Epithelial cell of prostate (primary cell): ENCODE measurements around the gene BPGM.
A peak's percentile ranks its signal among the peaks of the same experiment; 100 is the strongest.

Experiments used
- DNase-seq: peaks from one replicate; pipeline ENCODE4 v3.0.0-alpha.2; 2011; ENCODE audit warnings: low read depth, low spot score
- H3K27ac ChIP-seq: fragments of 450-650 bp; 2 replicates; pipeline ENCODE4 v1.5.1; 2017; ENCODE audit warnings: mild to moderate bottlenecking

The BPGM gene

DNA sequence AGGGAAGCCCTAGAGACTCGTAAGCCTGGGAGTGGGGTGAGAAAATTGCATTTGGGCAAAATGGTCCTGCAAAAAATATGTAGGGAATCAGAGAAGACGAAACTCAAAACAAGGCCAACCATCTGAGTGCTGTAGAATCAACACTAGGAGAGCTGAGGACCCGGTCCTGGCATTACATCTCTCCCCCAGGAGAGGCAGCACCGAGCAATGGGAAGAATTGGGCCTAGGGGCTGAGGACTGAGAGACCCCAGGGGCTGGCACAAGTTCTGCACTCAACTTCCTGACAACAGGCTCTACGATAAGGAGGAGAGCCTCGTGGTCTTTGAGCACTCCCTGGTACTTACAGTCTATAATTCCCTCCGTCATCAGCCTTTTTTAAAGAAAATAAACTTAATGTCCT lies 47.6 kb downstream of the BPGM start:
- no peak for DNase-seq
- H3K27ac ChIP-seq, result no peak overlapping the region

DNA sequence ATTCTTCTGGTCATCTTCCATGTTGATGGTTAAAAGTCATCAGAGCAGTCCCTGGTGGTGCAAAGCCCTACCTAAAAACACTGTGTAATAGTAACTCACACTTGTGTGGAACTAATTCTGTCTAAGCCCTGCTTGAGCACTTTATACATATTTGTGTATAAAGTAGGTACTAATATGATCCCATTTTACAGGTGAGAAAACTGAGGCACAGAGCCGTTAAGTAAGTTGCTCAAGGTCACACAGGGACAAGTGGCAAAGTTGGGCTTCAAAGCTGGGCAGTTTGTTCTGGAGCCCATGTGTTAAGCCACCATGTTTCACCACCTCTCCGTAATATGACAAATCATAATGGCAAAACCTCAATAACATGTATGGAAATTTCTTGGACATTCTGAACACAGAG lies 48.1 kb downstream of the BPGM start:
- no peak overlapping the region for H3K27ac ChIP-seq
- no peak for DNase-seq

DNA sequence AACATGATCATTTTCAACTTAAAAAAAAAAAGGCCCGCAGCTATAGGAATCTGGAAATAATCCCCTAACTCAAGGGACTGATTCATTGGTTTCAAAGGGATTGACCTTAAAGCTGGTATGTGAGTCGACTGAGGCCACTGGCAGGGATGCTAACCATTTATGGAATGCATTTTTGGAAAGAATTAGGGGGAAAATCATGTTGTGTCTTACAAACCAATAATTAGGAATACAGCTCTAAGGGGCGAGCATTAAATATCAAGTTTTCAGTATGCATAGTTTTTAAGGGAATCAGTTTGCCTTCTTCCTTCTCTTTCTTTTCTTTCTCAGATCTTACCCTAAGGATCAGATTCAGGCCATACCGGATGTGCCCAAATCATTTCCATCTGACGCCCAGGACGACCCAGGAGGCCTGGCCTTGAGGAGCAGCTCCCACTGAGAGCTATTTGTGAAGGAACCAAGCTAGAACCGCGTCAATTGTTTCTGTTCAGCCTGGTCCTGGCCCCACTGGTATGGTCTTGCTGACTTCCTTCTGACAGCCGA lies 48.7 kb downstream of the BPGM start:
- H3K27ac ChIP-seq, result no peak overlapping the region
- DNase-seq, result no peak

DNA sequence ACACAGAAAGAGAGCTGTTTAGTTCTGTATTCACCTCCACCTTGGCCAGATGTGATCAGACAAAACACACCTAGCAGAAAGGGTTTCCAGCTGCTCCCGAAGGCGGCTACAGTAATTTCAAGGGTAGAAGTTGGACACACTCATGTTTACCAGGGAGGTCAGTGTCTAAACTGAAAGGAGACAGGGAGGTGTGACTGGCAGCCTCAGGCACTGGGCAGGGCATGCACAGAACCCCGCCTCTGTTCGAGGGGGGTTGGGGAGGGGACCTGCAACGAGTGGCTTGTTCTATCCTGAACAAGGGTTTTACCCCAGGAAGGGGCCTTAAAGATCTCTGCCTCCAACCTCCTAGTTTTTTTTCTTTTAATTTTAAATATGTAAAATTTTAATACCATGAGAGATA lies 49.6 kb downstream of the BPGM start:
- no peak overlapping the region for H3K27ac ChIP-seq
- DNase-seq, result no peak

DNA sequence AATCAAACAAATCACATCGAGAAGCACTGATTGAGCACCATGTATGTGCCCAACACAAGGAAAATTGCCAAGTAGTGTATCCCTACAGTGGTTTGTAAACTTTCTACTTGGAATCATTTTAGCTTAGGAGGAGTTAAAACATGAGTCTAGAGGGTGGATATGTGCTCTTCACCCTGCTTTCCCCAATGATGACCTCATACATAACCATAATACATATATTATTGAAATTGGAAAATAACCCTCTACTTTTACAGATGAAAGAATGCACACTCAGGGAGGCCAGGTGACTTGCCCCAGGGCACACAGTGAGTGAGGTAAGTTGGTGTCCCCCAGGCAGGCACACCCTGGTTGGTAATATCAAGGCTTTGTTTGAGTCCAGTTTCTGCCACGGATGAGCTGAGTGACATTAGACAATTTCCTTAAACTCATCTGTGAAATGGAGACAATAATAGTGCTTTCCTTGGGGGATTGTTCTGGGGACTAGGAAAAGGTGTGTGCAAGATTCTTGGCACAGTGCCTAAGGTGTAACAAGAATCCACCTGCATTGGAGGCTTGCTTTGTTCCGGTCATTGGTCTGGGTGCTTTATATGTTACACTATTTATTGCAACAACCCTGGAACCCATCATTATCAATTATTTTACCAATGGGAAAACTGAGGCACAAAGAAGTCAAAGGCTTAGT lies 50.7 kb downstream of the BPGM start:
- no peak overlapping the region for H3K27ac ChIP-seq
- no peak for DNase-seq

DNA sequence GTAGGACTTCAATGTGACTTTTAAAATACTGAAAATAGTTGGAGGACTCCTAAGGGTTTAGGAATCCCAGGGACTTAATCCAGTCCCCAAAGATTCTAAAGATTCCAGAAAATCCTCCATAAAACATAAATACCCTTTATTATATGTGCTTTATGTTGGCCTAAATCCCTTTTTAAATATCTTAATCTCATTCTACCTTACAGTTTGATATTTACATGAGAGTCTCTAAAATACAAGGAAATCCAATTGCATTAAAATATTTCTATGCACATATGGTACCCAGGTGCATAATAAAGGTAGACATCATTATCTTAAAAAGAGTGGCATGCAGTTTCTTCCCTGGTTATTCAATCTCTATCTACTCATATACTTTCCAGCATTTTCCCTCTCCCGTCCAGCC lies 51.8 kb downstream of the BPGM start:
- DNase-seq, result no peak
- H3K27ac ChIP-seq, result no peak overlapping the region

DNA sequence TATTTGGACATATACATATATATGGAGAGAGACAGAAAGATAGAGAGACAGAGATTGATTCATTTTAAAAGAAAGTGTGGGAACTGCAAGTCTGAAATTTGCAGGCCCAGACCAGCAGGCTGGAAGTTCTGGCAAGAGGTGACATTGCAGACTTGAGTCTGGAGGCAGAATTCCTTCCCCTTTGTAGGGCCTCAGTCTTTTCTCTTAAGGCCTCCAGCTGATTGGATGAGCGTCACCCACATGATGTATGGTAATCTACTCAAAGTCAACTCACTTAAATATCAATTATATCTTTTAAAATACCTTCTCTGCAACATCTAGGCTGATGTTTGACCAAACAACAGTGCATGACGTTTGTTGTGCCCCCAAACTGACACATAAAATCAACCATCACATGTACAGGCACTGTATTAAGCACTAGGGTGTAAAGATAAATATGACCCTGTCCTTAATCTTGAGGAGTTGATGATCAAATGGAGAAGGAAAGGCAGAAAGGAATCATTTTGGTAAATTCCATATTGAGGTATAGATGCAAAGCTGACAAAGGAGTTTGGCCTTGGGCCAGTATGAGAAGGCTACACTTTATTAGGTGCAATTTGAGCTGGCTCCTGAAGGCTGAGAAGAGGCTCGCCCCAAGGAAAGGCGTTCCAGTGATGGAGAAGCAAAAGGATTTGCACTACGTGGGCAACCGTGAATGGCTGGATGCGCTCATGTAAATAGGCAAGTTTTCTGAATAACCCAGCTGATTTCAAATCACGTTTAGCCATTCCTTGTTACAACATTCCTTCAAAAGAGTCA lies 52.6 kb downstream of the BPGM start:
- no peak overlapping the region for H3K27ac ChIP-seq
- no peak for DNase-seq

DNA sequence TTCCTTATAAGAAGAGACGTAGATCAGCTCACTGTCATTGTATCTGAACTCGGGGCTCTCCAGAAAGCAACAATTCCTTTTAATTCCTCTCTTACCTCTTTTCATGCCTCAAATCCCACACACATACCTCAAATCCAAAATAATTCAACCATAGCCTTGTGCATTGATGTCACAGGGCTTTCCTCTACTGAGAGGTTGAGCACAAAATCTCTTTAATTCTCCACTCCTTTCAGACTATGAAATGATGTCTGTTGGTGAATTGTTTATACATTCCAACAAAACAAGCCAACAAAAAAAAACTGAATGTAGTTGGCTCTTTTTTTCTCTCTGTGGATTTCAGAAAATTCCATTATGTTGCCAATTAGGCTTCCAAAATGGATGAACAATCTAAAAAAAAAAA lies 53.2 kb downstream of the BPGM start:
- DNase-seq, result no peak

DNA sequence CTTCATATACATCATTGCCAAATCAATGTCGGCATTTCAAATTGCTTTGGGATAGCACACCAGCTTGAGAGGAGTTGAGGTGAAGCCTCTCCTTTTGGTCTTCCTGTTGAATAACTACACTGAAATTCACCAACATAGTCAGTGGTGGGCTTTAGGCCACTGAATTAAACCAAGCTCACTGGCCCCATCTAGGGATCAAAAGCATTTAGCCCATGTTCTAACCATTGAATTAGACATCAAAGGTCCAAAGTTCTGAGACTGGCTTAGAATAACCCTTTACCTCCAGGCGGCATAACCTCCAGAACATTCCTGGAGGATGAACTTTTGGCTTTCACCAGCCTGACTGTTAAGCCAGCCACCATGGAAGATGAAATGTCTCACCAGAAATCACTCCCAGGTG lies 54.6 kb downstream of the BPGM start:
- DNase-seq, result no peak
- H3K27ac ChIP-seq, result no peak overlapping the region

More for the DNA sequence above, 53.2 kb downstream of the BPGM start:
- no peak overlapping the region for H3K27ac ChIP-seq

DNA sequence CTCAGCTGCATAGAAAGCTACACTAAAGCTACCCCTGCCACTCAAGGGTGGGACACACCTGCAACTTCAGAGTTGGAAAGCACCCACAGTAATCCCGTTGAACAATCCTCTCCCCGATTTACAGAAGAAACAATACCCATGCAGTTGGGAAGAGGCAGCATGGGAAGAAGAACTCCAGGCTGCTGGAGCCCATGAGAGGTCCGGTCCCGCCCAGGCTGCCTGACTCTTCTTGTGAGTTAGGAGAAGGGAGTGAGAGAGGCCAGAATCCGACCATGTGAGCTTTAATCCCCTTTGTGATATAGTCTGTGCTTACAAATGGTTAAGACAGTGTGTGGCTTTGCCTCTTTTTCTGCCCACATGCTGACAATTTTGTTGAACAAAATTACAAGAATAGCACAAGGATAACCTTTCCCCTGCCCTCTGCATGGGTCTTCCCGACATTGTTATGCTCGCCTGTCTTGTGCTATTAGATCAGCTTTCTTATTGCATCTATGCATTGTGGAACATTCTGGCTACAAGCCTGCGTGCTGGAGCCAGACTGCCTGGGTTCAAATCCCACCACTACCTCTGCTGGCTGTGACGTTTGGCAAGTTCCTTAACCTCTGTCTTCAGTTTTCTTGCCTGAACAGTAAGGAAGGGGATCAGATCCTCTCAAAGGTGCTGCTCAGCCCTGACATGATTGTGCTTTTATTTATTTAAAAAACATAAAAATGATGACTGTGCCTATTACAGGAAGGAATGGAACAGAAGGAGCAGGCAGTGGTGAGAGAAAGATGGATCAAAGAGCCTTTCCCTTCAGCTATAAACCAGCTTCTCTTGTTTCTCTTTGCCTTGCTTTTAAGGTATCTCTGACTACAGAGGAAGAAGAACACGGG lies 56.0 kb downstream of the BPGM start:
- H3K27ac ChIP-seq, result no peak overlapping the region
- no peak for DNase-seq

DNA sequence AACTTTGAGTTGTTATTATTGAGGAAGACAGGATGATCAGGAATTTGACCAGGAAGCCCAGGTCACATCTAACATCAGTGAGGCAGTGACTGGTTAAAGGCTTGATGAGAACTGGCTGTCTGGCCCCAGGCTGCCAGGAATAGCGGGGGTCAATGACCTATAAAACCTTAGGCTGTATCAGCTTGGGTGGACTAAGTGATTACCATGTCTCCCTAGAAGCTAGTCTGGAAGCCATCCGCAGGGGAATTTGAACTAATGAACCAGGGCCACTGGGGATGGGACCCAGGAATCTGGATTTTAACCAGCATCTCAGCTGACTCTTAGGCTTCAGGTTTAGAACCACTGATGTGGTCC lies 56.6 kb downstream of the BPGM start:
- DNase-seq, result no peak
- no peak overlapping the region for H3K27ac ChIP-seq

DNA sequence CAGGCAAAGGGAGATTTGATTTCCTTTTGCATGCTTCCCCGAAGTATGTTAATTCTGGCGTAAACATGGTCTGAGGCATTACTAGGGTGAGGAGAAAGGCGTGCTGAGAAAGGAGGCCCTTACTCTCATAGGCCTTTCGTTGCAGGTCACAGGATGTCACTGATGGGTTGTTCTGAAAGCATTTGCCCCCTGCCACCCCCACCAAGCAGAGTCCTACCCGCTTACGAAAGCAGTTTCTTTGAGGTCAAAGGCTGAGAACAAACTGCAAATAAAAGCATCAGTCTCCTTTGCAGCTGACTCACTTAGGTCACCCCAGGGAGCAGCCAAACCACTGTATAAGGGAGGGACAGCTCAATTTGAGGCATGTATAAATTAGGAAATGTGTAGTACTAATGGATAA lies 57.1 kb downstream of the BPGM start:
- H3K27ac ChIP-seq, result no peak overlapping the region
- no peak for DNase-seq

DNA sequence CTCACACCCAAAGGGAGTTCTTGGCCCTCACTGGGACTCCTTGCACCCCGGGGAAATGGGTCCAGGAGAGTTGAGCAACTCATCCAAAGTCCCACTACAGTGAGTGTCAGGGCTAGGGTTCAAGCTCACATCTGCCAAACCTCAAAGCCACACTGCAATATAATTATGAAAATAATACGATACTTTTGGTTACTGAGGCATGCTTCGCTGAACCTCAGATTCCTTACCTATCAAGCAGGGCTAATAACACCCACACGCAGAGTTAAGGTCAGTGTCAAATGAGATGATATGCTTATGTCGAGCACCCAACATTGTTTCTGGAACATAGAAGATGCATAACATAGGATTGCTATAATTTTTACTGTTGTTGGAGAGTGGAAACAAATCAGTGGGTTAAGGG lies 58.2 kb downstream of the BPGM start:
- no peak overlapping the region for H3K27ac ChIP-seq
- no peak for DNase-seq

DNA sequence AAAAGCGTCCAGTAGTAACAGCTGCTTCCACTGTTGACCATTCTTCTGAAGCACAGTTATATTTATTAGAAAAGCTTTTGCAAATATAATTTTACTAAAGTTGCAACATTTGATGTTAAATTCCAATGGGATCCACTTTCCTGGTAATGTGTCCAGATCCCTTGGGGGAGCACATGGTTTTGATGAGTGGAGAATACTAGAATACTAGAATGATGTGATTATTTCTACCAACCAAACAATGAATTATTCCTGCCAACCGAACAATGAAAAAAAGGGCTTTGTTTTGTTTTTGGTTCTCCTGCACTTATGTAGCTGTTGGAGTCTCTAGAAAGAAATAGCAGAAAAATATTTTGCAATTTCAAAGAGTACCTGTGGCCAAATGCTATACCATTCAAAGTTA lies 59.1 kb downstream of the BPGM start:
- H3K27ac ChIP-seq, result no peak overlapping the region
- DNase-seq, result no peak

DNA sequence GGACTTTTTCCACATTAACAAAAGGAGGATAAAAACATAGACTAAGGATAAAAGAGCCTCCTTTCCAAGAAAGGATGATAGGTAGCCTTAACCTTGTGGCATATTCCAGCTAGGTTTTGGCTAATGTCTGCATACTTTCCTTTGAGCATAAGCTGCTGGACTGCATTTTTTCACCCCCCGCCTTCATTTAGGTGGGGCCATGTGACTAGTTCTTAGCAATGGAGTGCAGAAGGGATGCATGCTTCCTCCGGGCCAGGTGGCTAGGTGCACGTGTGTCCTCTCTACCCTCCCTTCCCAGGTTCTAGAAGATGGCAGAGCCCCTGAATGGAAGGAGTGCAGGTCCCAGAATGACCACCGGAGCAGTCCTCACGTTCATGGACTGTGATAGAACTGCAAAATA lies 59.8 kb downstream of the BPGM start:
- H3K27ac ChIP-seq, result no peak overlapping the region
- no peak for DNase-seq

DNA sequence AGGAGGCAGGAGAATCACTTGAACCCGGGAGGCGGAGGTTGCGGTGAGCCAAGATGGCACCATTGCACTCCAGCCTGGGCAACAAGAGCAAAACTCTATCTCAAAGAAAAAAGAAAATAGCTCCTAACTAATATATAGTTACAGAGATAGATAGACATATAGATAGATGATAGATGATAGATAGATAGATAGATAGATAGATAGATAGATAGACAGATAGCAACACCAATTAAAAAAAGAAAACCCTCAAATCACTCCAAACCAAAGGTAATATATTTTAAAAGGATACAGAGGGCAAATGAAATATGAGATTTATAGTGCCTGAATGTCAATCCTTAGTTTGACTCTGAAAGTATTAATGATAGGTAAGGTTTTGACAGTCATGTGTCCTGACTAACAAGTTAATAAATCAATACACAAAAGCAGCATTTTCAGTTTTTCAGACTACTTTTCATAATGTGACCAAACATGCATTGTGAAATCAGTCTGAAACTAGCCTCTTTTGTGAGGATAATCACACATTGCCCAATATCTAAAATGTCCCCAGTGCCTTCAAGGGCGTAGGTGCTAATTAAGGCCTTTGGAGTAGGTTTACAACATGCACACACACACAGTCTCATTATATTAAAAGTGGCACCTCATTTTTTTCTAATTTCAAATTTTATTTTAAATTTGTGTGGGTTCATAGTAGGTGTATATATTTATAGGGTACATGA lies 61.2 kb downstream of the BPGM start:
- no peak for DNase-seq

DNA sequence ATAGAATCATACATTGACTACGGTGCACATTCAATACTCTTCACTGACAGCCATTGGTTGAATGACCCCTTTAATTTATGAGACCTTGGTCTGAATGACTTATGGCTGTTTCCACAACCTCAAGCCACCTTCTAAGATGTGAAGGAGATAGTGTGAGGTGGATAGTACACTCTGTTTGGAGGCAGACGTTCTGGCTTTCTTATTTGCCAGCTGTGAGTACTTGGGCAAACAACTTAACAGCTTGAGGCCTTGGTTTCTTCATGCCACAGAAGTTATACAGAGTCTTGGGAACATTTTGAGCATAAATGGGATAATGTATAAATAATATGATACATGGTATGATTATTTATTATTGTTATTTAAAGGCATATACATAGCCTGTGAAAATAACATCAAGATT lies 62.0 kb downstream of the BPGM start:
- DNase-seq, result no peak
- no peak overlapping the region for H3K27ac ChIP-seq

More for the DNA sequence above, 61.2 kb downstream of the BPGM start:
- no peak overlapping the region for H3K27ac ChIP-seq

DNA sequence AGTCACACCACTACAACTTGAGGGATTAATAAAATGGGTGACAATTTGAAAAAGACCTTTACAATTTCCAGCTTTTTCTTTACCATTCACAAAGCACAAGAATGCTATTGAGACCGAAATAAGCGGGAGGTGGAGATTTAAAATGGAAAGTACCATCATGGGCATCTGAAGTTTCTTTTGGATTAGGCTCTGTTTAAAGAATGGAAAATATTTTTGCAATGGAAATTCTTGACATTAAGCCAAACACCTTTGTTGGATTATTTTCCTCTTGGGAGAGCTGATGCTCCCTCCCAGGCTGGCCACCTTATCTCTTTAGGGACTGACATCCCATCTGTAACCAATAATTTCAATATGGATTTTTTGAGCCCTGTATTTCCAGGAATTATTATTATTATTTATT lies 62.5 kb downstream of the BPGM start:
- DNase-seq, result no peak
- no peak overlapping the region for H3K27ac ChIP-seq

DNA sequence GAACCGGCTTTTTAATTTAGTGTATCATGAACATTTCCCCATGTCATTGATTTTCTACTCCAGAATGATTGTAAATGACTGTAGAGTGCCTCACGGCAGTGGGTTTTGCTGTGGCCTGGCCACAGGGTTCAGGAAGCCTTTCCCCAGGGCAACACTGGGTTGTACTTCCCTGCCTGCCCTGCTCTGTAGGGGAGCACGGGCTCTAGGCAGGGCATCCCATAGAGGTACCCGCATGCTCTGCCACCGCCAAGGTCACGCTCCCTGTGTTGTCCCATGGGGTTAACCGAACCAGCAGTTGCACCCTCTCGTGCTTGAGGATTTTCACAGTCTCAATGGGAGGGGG lies 63.8 kb downstream of the BPGM start:
- peak overlapping the region; percentile 35 for H3K27ac ChIP-seq
- no peak for DNase-seq

DNA sequence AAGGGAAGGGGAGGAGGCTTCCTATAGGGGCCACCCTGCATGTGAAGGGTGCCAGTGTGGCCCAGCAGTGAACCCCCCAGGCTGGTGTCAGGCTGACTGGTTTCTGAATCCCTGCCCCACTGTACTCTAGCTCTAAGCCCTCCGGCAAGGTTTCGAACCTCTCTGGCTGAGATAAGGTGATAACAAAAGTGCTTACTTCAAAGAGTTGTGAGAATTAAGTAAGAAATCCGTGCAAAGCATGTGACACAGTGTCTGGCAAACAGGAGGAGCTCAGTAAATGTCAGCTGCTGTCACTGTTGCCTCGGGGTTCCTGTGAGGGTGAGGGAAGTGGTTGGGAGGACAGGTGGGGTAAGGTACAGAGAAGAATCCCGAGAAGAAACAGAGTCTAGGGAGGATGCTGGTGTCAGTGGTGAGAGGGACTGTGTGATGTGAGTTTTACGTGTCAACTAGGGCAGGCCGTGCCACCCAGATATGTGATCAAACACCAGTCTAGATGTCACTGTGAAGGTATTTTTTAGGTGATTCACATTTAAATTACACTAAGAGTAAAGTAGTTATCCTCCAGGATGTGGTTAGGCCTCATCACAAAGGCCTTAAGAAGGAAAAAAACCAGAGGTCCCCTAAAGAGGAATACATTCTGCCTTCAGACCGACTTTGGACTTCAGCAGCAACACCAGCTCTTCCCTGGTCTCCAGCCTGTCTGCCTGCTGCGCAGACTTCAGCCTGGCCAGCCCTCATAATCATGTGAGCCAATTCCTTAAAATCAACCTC lies 64.4 kb downstream of the BPGM start:
- H3K27ac ChIP-seq, result peak overlapping the region; percentile 35
- no peak for DNase-seq
